ENCODE measurements around the gene MARCKSL1.

- TF ChIP-seq POLR2AphosphoS5 (IDR thresholded peaks at IDR 0.05) (no peak), CTCF (IDR thresholded peaks at IDR 0.05) (no peak), POLR2A (IDR thresholded peaks at IDR 0.05) (no peak), EP300 (IDR thresholded peaks at IDR 0.05) (no peak)
These were observed 44.0 kb upstream of the MARCKSL1 start for GRCh38 chr1:32380057-32380456.

Data from upper lobe of left lung (tissue), 4 donors.